Activated B cell treated with CpG ODN at 0.5 μM for 24 hours (primary cell): ENCODE measurements around the gene BBOF1. TPM values are rescaled to one million over a fixed set of nuclear protein-coding genes. Genes with fewer than 3 reads are reported as not detected.

Experiments used
- ATAC-seq: fragments of 200-7000 bp; cut with Tn5 transposase; one replicate; pipeline ENCODE4 v1.10.0; 2021; ENCODE audit warnings: low read depth, mild to moderate bottlenecking, moderate library complexity
- CTCF ChIA-PET: fragments of 350-600 bp; sonication (Branson Sonifier 250); formaldehyde crosslinking; loops from one replicate; lab custom pipeline; 2021; ENCODE audit warnings: antibody characterized with exemption; lab: Charles Lee
- POLR2A ChIA-PET: fragments of 350-600 bp; sonication (Branson Sonifier 250); formaldehyde crosslinking; loops from one replicate; lab custom pipeline; 2021; ENCODE audit warnings: antibody characterized with exemption; lab: Charles Lee
- DNase-seq: peaks from one replicate; pipeline ENCODE4 v3.0.0; 2022
- H3K27ac Mint-ChIP-seq: one replicate; pipeline ENCODE4 v1.8.0; 2020; ENCODE audit warnings: mixed read lengths
- H3K27me3 Mint-ChIP-seq: one replicate; pipeline ENCODE4 v1.8.0; 2021; ENCODE audit warnings: mixed read lengths
- H3K36me3 Mint-ChIP-seq: one replicate; pipeline ENCODE4 v1.8.0; 2021; ENCODE audit warnings: low read depth, mixed read lengths
- H3K4me1 Mint-ChIP-seq: one replicate; pipeline ENCODE4 v1.8.0; 2021; ENCODE audit warnings: mixed read lengths
- H3K4me3 Mint-ChIP-seq: one replicate; pipeline ENCODE4 v1.8.0; 2020; ENCODE audit warnings: mild to moderate bottlenecking, mixed read lengths
- H3K9me3 Mint-ChIP-seq: one replicate; pipeline ENCODE4 v1.8.0; 2020; ENCODE audit warnings: mixed read lengths
- CTCF ChIP-seq: fragments of 200-600 bp; IDR thresholded peaks from one replicate; pipeline ENCODE4 v1.8.0; 2022; ENCODE audit warnings: antibody characterized with exemption, mild to moderate bottlenecking
- intact Hi-C: fragments of 100-400 bp; cut with micrococcal nuclease; formaldehyde crosslinking; loops from one replicate; pipeline ENCODE4 v1.15.1; 2024
- total RNA-seq: library from RNA; stranded (reverse); gene quantifications from 2 replicates; pipeline ENCODE4 v1.2.3, GENCODE V29; 2022

Gene BBOF1
- total RNA-seq, 1 donor from 2014 or later, result 1.6 TPM

DNA sequence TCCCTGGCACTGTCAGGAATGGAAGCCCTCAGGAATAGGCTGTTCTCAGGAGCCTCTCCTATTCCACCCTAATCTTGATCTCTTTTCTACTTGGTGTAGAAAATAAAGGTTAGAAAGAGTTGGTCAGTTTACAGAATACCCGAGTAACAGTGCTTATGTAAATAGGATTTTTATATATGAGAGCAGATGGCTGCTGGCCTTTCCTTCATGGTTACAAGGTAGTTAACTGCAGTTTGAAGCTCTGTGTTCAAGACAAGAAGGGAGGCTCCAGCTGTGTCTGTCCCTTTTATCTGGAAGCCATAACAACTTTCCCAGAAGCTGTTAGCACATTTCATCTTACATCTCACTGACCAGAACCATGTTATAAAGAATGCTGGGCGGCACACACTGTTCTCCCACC, 23.1 kb downstream of the BBOF1 start:
- no peaks in the 10 kb centered on the region for H3K27me3 Mint-ChIP-seq
- POLR2A ChIA-PET, result no interaction called here
- ATAC-seq, result no peak
- intact Hi-C loops, result no loop called here
- H3K9me3 Mint-ChIP-seq, result no peaks in the 10 kb centered on the region
- no peak overlapping the region for H3K4me3 Mint-ChIP-seq
- TF ChIP-seq CTCF, result no peak
- H3K27ac Mint-ChIP-seq, result no peak overlapping the region
- no peaks in the 10 kb centered on the region for H3K4me1 Mint-ChIP-seq
- no peak for DNase-seq
- CTCF ChIA-PET, result interaction anchor here (0.7 kb wide), 1 partner anchor 98 kb away, joined by 3 read pairs; no protein-coding TSS in a partner anchor
- no peaks in the 10 kb centered on the region for H3K36me3 Mint-ChIP-seq

DNA sequence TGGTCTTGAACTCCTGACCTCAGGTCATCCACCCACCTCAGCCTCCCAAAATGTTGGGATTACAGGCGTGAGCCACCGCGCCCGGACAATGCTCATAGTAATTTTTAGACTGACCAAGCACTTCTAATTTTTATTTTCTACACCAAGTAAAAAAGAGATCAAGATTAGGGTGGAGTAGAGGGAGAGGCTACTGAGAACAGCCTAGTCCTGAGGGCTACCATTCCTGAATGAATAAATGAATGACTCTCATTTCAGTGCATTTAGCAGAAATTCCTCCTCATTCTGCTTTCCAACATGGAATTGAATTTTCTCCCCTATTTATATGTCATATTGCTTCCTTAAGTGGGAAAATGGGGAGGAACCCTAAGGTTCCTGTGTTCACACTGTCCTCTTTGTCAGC, 26.4 kb downstream of the BBOF1 start:
- no peak for ATAC-seq
- CTCF ChIA-PET, result no interaction called here

DNA sequence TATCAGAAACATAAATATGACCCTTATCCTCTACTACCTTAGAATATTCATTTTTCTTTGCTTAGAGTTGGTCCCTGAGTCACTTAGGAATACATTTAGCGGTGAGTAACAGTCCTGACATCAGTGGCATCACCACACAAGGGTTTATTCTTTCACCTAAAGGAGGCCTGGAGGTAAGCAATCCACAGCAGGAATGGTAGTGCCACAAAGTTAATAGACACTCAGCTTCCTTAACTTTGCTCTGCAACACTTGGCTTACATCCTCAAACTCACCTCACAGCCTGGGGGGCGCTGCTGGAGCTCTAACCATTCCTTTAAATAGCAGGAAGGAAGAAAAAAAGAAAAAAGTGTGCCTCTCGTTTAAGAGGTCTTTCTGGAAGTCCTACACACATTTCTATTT, 29.1 kb downstream of the BBOF1 start:
- Mint-ChIP-seq H3K27me3 (no peaks in the 10 kb centered on the region), H3K9me3 (no peaks in the 10 kb centered on the region), H3K4me1 (peaks cover 10% of the 10 kb centered on the region), H3K36me3 (no peaks in the 10 kb centered on the region), H3K27ac (no peak overlapping the region), H3K4me3 (no peak overlapping the region)
- no peak for ATAC-seq
- ChIA-PET POLR2A (interaction anchor here (0.6 kb wide), 1 partner anchor 922 kb away, joined by 4 read pairs; no protein-coding TSS in a partner anchor), CTCF (no interaction called here)
- TF ChIP-seq CTCF, result no peak
- DNase-seq, result no peak
- intact Hi-C loops, result no loop called here

More for the DNA sequence above, 26.4 kb downstream of the BBOF1 start:
- Mint-ChIP-seq H3K4me3 (no peak overlapping the region), H3K9me3 (no peaks in the 10 kb centered on the region), H3K27me3 (no peaks in the 10 kb centered on the region), H3K4me1 (peaks cover 10% of the 10 kb centered on the region), H3K36me3 (no peaks in the 10 kb centered on the region), H3K27ac (no peak overlapping the region)
- no peak for TF ChIP-seq CTCF
- POLR2A ChIA-PET, result no interaction called here
- intact Hi-C loops, result no loop called here
- DNase-seq, result no peak

GRCh38 chr14:74049876-74050495, 30.8 kb downstream of the BBOF1 start:
- ATAC-seq (peak; percentile 21), DNase-seq (no peak)
- no peak overlapping the region for H3K27ac Mint-ChIP-seq
- POLR2A ChIA-PET, result no interaction called here
- no peak for TF ChIP-seq CTCF
- no peaks in the 10 kb centered on the region for H3K36me3 Mint-ChIP-seq
- CTCF ChIA-PET, result no interaction called here
- no peaks in the 10 kb centered on the region for H3K27me3 Mint-ChIP-seq
- peaks cover 10% of the 10 kb centered on the region for H3K4me1 Mint-ChIP-seq
- no peaks in the 10 kb centered on the region for H3K9me3 Mint-ChIP-seq
- intact Hi-C loops, result no loop called here
- no peak overlapping the region for H3K4me3 Mint-ChIP-seq

GRCh38 chr14:74062809-74063150, 43.6 kb downstream of the BBOF1 start:
- Mint-ChIP-seq H3K4me3 (no peak overlapping the region), H3K9me3 (no peaks in the 10 kb centered on the region), H3K27ac (no peak overlapping the region), H3K36me3 (peaks cover 53% of the 10 kb centered on the region), H3K27me3 (no peaks in the 10 kb centered on the region), H3K4me1 (no peaks in the 10 kb centered on the region)
- ATAC-seq (no peak), DNase-seq (no peak)
- POLR2A ChIA-PET, result no interaction called here
- intact Hi-C loops, result no loop called here
- CTCF ChIA-PET, result no interaction called here
- no peak for TF ChIP-seq CTCF
